Measurements from ENCODE around the gene CHST8. TPM values are rescaled to one million over a fixed set of nuclear protein-coding genes. Genes with fewer than 3 reads are reported as not detected.

The CHST8 gene, protein sequence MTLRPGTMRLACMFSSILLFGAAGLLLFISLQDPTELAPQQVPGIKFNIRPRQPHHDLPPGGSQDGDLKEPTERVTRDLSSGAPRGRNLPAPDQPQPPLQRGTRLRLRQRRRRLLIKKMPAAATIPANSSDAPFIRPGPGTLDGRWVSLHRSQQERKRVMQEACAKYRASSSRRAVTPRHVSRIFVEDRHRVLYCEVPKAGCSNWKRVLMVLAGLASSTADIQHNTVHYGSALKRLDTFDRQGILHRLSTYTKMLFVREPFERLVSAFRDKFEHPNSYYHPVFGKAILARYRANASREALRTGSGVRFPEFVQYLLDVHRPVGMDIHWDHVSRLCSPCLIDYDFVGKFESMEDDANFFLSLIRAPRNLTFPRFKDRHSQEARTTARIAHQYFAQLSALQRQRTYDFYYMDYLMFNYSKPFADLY
- not detected in 2 replicates for total RNA-seq

DNA sequence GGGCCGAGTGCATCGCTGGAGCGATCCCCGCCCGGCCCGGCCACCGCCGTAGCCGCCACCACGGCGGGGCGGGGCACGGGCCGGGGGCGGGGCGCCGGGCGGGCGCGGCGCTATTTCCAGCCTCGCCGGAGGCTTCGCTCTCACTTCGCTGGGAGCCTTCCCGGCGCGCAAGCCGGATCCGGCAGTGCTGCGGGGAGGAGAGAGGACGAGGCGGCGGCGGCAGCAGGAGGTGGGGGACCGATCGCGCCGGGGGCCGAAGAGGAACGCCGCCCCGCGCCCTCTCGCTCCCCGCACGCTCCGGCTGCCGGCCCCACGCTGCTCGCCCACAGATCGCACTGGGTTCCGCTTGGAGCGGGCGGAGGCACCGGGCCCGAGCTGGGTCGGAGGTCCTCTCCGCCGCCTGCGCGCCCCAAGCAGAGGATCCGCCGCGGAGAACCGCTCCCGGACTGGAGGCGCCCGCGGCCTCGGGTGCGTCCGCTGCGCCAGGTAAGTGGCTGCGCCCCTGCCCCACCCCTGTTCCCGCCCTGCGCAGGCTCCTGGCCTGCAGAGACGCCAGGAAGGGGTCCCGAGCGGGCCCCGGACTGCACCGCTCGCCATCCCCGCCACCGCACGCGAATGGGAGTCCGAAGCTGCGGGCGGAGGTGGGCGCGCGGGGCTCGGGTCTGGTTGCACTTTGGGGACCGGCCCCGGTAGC lies at the start of gene CHST8:
Gene CHST8 (plus strand): TSS at position 143 of the 694 bp plus-strand sequence. CDS start 67,309 bp downstream, outside the sequence.
- peak; percentile 8 for DNase-seq (ENCODE audit: low read depth)
- TF ChIP-seq, protein P1, sequence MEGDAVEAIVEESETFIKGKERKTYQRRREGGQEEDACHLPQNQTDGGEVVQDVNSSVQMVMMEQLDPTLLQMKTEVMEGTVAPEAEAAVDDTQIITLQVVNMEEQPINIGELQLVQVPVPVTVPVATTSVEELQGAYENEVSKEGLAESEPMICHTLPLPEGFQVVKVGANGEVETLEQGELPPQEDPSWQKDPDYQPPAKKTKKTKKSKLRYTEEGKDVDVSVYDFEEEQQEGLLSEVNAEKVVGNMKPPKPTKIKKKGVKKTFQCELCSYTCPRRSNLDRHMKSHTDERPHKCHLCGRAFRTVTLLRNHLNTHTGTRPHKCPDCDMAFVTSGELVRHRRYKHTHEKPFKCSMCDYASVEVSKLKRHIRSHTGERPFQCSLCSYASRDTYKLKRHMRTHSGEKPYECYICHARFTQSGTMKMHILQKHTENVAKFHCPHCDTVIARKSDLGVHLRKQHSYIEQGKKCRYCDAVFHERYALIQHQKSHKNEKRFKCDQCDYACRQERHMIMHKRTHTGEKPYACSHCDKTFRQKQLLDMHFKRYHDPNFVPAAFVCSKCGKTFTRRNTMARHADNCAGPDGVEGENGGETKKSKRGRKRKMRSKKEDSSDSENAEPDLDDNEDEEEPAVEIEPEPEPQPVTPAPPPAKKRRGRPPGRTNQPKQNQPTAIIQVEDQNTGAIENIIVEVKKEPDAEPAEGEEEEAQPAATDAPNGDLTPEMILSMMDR (IDR thresholded peaks at IDR 0.05; ENCODE audit: insufficient read depth, low read depth, low read length): no peak
- H3K4me3 ChIP-seq (ENCODE audit: low read depth, low read length): peak within 1 kb of the TSS; percentile 21

- no peak for DNase-seq (ENCODE audit: low read depth)
- TF ChIP-seq, protein P1 (IDR thresholded peaks at IDR 0.05; ENCODE audit: insufficient read depth, low read depth, low read length): no peak
- H3K4me3 ChIP-seq (ENCODE audit: low read depth, low read length): no peak overlapping the region
Measured at GRCh38 chr19:33572929-33573328, 48.8 kb upstream of the CHST8 start.

DNA sequence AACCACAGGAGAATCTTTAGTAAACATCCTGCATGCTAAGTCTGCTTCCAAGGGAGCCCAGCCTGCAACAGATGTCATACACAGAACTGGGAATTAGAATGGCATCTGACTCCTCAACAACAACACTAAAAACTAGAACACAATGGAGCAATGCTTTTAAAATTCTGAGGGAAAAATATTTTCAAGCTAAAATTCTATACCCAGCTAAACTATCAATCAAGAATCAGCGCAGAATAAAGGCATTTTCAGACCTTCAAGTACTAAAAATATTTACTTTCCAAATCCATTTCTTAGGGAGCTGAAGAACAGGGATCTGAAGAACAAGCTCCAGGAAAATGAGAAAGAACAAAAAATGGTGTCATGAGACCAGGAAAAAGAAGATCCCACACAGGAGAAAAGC lies 46.9 kb upstream of the CHST8 start:
- TF ChIP-seq, protein P1 (IDR thresholded peaks at IDR 0.05; ENCODE audit: insufficient read depth, low read depth, low read length): no peak
- DNase-seq (ENCODE audit: low read depth): no peak
- no peak overlapping the region for H3K4me3 ChIP-seq (ENCODE audit: low read depth, low read length)

- TF ChIP-seq, protein P1 (IDR thresholded peaks at IDR 0.05; ENCODE audit: insufficient read depth, low read depth, low read length): no peak
- H3K4me3 ChIP-seq (ENCODE audit: low read depth, low read length): no peak overlapping the region
- DNase-seq (ENCODE audit: low read depth): no peak
Measured at GRCh38 chr19:33578697-33579096, 43.1 kb upstream of the CHST8 start.

DNA sequence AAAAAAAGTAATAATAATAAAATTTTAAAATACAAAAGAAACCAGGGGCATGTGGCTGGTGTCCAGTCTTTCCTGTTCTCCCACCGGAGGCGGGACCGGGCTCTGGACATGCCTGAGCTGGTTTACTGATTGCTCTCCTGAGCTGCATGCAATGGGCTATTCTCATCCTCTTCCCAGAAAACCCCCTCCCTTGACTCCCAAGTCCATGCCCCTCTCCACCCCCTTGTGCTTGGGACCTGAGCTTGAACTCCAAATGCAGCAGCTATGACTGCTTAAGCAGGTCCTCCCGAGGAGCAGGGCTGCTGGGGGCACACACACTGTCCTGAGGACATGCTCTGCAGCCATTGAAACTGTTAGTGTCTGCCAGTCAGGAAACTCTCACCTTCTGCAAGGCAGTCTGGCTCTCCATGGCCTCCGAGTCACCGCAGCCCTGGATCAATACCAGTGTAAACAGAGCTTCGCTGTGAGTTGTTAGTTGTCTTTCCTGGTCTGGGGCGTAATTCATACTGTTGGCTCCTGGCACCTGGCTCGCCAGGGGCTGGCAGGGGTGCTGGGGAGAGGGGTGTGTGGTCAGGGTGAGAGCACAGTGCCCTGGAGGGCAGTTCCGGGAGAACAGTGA lies 41.6 kb upstream of the CHST8 start:
- no peak for DNase-seq (ENCODE audit: low read depth)
- TF ChIP-seq, protein P1 (IDR thresholded peaks at IDR 0.05; ENCODE audit: insufficient read depth, low read depth, low read length): no peak
- H3K4me3 ChIP-seq (ENCODE audit: low read depth, low read length): no peak overlapping the region

GRCh38 chr19:33580645-33581037 lies 41.1 kb upstream of the CHST8 start:
- TF ChIP-seq, protein P1 (IDR thresholded peaks at IDR 0.05; ENCODE audit: insufficient read depth, low read depth, low read length): no peak
- H3K4me3 ChIP-seq (ENCODE audit: low read depth, low read length): no peak overlapping the region
- no peak for DNase-seq (ENCODE audit: low read depth)

Data from fibroblast of villous mesenchyme (primary cell).